IMR-90 (cell line): ENCODE measurements around the gene TRAF3. TPM values are rescaled to one million over a fixed set of nuclear protein-coding genes. Genes with fewer than 3 reads are reported as not detected.

Experiments
- ATAC-seq: fragments of 200-7000 bp; cut with Tn5 transposase; 2 replicates; pipeline ENCODE4 v1.9.1; 2020; ENCODE audit warnings: low read depth, mild to moderate bottlenecking, moderate library complexity
- BruUV-seq: library from RNA; stranded (reverse); fragments of 400-500 nt; replicated peaks from 2 replicates; lab custom pipeline; 2021; lab: Mats Ljungman, UMichigan
- CTCF ChIA-PET: fragments of 300-600 bp; formaldehyde crosslinking; extraction: SDS; loops from one replicate; lab custom pipeline; 2021; ENCODE audit warnings: antibody characterized with exemption; lab: Yijun Ruan, JAX
- POLR2A ChIA-PET: fragments of 300-600 bp; sonication (Branson Sonifier 250); formaldehyde crosslinking; loops from one replicate; lab custom pipeline; 2022; ENCODE audit warnings: antibody characterized with exemption; ENCODE audit not compliant: unreplicated experiment; lab: Charles Lee
- DNase-seq: peaks from one replicate; pipeline ENCODE4 v3.0.0; 2013
- H2AFZ ChIP-seq: replicated peaks from 2 replicates; pipeline ENCODE3; 2013; ENCODE audit warnings: low read length, mild to moderate bottlenecking; ENCODE audit not compliant: poor library complexity
- H2AK5ac ChIP-seq: 2 replicates; pipeline ENCODE4 v1.6.1; 2013; ENCODE audit warnings: low read depth, low read length, inconsistent platforms
- H2AK9ac ChIP-seq: replicated peaks from 2 replicates; pipeline ENCODE3; 2013; ENCODE audit warnings: mild to moderate bottlenecking, low read depth, low read length, moderate library complexity; ENCODE audit not compliant: poor library complexity
- H2BK120ac ChIP-seq: 2 replicates; pipeline ENCODE4 v1.6.1; 2013; ENCODE audit warnings: low read depth, low read length, inconsistent platforms
- H2BK15ac ChIP-seq: 3 replicates; pipeline ENCODE4 v1.6.1; 2013; ENCODE audit warnings: low read depth, low read length, inconsistent platforms
- H2BK20ac ChIP-seq: 2 replicates; pipeline ENCODE4 v1.6.1; 2013; ENCODE audit warnings: low read depth, mild to moderate bottlenecking, inconsistent platforms, low read length, moderate library complexity
- H2BK5ac ChIP-seq: 2 replicates; pipeline ENCODE4 v1.6.1; 2013; ENCODE audit warnings: mild to moderate bottlenecking, low read depth, low read length, inconsistent platforms; ENCODE audit not compliant: poor library complexity, severe bottlenecking
- H3K14ac ChIP-seq: replicated peaks from 2 replicates; pipeline ENCODE4 v1.6.1; 2013; ENCODE audit warnings: low read depth, low read length, inconsistent platforms
- H3K18ac ChIP-seq: 2 replicates; pipeline ENCODE4 v1.6.1; 2013; ENCODE audit warnings: low read depth, low read length, control low read depth
- H3K23ac ChIP-seq: 2 replicates; pipeline ENCODE4 v1.6.1; 2013; ENCODE audit warnings: low read depth, low read length, inconsistent platforms
- H3K27ac ChIP-seq: 2 replicates; pipeline ENCODE4 v1.5.1; 2013; ENCODE audit warnings: mild to moderate bottlenecking, control low read depth, low read length; ENCODE audit not compliant: insufficient read depth
- H3K27me3 ChIP-seq: 2 replicates; pipeline ENCODE4 v1.6.1; 2013; ENCODE audit warnings: low read length; ENCODE audit not compliant: control insufficient read depth, insufficient read depth
- H3K36me3 ChIP-seq: 2 replicates; pipeline ENCODE4 v1.6.1; 2013; ENCODE audit warnings: low read length, mixed read lengths; ENCODE audit not compliant: control insufficient read depth, insufficient read depth
- H3K4ac ChIP-seq: 2 replicates; pipeline ENCODE4 v1.6.1; 2013; ENCODE audit warnings: low read depth, low read length, inconsistent platforms
- H3K4me1 ChIP-seq: 2 replicates; pipeline ENCODE4 v1.6.1; 2013; ENCODE audit warnings: low read length, mixed read lengths; ENCODE audit not compliant: control insufficient read depth, insufficient read depth
- H3K4me2 ChIP-seq: 2 replicates; pipeline ENCODE4 v1.6.1; 2013; ENCODE audit warnings: low read depth, mild to moderate bottlenecking, control low read depth, low read length, moderate library complexity
- H3K4me3 ChIP-seq: 2 replicates; pipeline ENCODE4 v1.5.1; 2013; ENCODE audit warnings: low read depth, mild to moderate bottlenecking, control low read depth, low read length, moderate library complexity; ENCODE audit not compliant: insufficient read depth
- H3K56ac ChIP-seq: 2 replicates; pipeline ENCODE4 v1.6.1; 2013; ENCODE audit warnings: low read length, inconsistent platforms; ENCODE audit not compliant: insufficient read depth; ENCODE audit errors: extremely low read depth
- H3K79me1 ChIP-seq, 2 experiments: 2 replicates each; pipeline ENCODE4 v1.6.1; 2013; ENCODE audit warnings: low read length in 2 of 2, inconsistent platforms in 1 of 2, low read depth in 1 of 2
- H3K9ac ChIP-seq: 2 replicates; pipeline ENCODE4 v1.6.1; 2013; ENCODE audit warnings: low read depth, low read length, control low read depth
- H3K9me1 ChIP-seq: 2 replicates; pipeline ENCODE4 v1.6.1; 2013; ENCODE audit warnings: low read length, inconsistent platforms; ENCODE audit not compliant: insufficient read depth
- H3K9me3 ChIP-seq: 2 replicates; pipeline ENCODE4 v1.6.1; 2013; ENCODE audit warnings: low read length; ENCODE audit not compliant: control insufficient read depth, insufficient read depth
- H4K20me1 ChIP-seq: 2 replicates; pipeline ENCODE4 v1.6.1; 2013; ENCODE audit warnings: low read length, inconsistent platforms; ENCODE audit not compliant: insufficient read depth
- H4K5ac ChIP-seq: 2 replicates; pipeline ENCODE4 v1.6.1; 2013; ENCODE audit warnings: mild to moderate bottlenecking, low read depth, low read length, control low read depth
- H4K8ac ChIP-seq, 2 experiments: 2 replicates each; pipeline ENCODE4 v1.6.1; 2013; ENCODE audit warnings: low read depth in 2 of 2, low read length in 2 of 2, control low read depth in 1 of 2, inconsistent platforms in 1 of 2
- H4K91ac ChIP-seq: 2 replicates; pipeline ENCODE4 v1.6.1; 2013; ENCODE audit warnings: low read depth, low read length, inconsistent platforms; ENCODE audit not compliant: insufficient read depth
- CHD1 ChIP-seq: IDR thresholded peaks from 2 replicates; pipeline ENCODE4 v1.6.1; 2012; ENCODE audit warnings: low read depth, low read length, improper control_type of control experiment
- CTCF ChIP-seq: conservative IDR thresholded peaks from 2 replicates; pipeline ENCODE4 v1.5.1; 2012; ENCODE audit warnings: mild to moderate bottlenecking, low read depth, low read length, improper control_type of control experiment
- ELK1 ChIP-seq: fragments of 150-350 bp; IDR thresholded peaks from 2 replicates; pipeline ENCODE4 v1.6.1; 2016; ENCODE audit warnings: low read depth, mild to moderate bottlenecking, low read length, moderate library complexity, borderline replicate concordance
- MXI1 ChIP-seq: IDR thresholded peaks from 2 replicates; pipeline ENCODE4 v1.6.1; 2012; ENCODE audit warnings: low read depth, mild to moderate bottlenecking, low read length, moderate library complexity, borderline replicate concordance
- NFE2L2 ChIP-seq: fragments of 150-350 bp; IDR thresholded peaks from 2 replicates; pipeline ENCODE4 v1.6.1; 2016; ENCODE audit warnings: low read depth, mild to moderate bottlenecking, low read length
- RAD21 ChIP-seq: IDR thresholded peaks from 2 replicates; pipeline ENCODE4 v1.6.1; 2012; ENCODE audit warnings: low read length, improper control_type of control experiment
- RCOR1 ChIP-seq: IDR thresholded peaks from 2 replicates; pipeline ENCODE4 v1.6.1; 2012; ENCODE audit warnings: mild to moderate bottlenecking, low read length, improper control_type of control experiment; ENCODE audit not compliant: insufficient replicate concordance
- RFX5 ChIP-seq: IDR thresholded peaks from 2 replicates; pipeline ENCODE4 v1.8.0; 2012; ENCODE audit warnings: low read depth, mild to moderate bottlenecking, low read length, moderate library complexity
- WGBS, 2 experiments: methylation state at CpG; one replicate each; pipeline versions ENCODE4 v1.1.5 to v1.1.7; 2013; ENCODE audit warnings: missing lambda C conversion rate in 2 of 2; ENCODE audit not compliant: insufficient read length in 1 of 2; ENCODE audit errors: extremely low coverage in 2 of 2; 5-methylcytosine and 5-hydroxymethylcytosine counted together
- dilution Hi-C: fragments of 300-500 bp; cut with HindIII; formaldehyde crosslinking; loops from one replicate; pipeline ENCODE4 v1.14.3; 2018; ENCODE audit warnings: low sequenced_read_pairs; ENCODE audit not compliant: unreplicated experiment
- in situ Hi-C: fragments of 300-500 bp; cut with MboI; formaldehyde crosslinking; loops from 3 replicates; pipeline ENCODE4 v1.14.3; 2019; ENCODE audit warnings: low sequenced_read_pairs, inconsistent platforms, mixed read lengths
- intact Hi-C: fragments of 100-400 bp; cut with micrococcal nuclease; formaldehyde crosslinking; loops from 2 replicates; pipeline ENCODE4 v1.10.0; 2022
- polyA plus RNA-seq, 3 experiments: library from polyadenylated mRNA; depleted of rRNA; stranded (reverse); fragments of >200 nt; gene quantifications; 2 replicates each; pipeline ENCODE4 v1.2.3, GENCODE V29; 2012; ENCODE audit warnings: low replicate concordance in 1 of 3
- total RNA-seq: library from RNA; depleted of rRNA; stranded (reverse); fragments of >200 nt; gene quantifications from 2 replicates; pipeline ENCODE4 v1.2.3, GENCODE V29; 2012

Gene TRAF3
- total and polyA plus RNA-seq, 2 of the 4 experiments (the other 2 are of a cell fraction): 21.2 to 25.3 TPM

- no peak overlapping the region for H2BK5ac ChIP-seq
- WGBS, 2 experiments: 59% methylated on average over 7 of the region's 11 CpGs; no CpG with 5 or more reads in 1 of the 2 experiments
- dilution Hi-C loops: no loop called here
- no peaks in the 10 kb centered on the region for H3K27me3 ChIP-seq
- ATAC-seq (no peak), DNase-seq (no peak)
- no peak overlapping the region for H2AFZ ChIP-seq
- in situ Hi-C loops: no loop called here
- H3K18ac ChIP-seq: no peak overlapping the region
- no peak overlapping the region for H4K8ac ChIP-seq
- H3K23ac ChIP-seq: no peak overlapping the region
- peaks cover 73% of the 10 kb centered on the region for H4K20me1 ChIP-seq
- ChIA-PET CTCF (no interaction called here), POLR2A (no interaction called here)
- no peak overlapping the region for H3K4ac ChIP-seq
- no peak overlapping the region for H3K14ac ChIP-seq
- H3K36me3 ChIP-seq: 0 out of 2 replicates have a peak, but pooled peaks cover 4% of the 10 kb centered on the region
- H2BK120ac ChIP-seq: no peak overlapping the region
- no peak overlapping the region for H2AK9ac ChIP-seq
- peaks cover 21% of the 10 kb centered on the region for H3K9me1 ChIP-seq
- H3K4me1 ChIP-seq: peaks cover 23% of the 10 kb centered on the region
- H4K91ac ChIP-seq: no peak overlapping the region
- TF ChIP-seq CHD1 (no peak), RCOR1 (no peak), MXI1 (no peak), RAD21 (no peak), NFE2L2 (no peak), ELK1 (no peak), CTCF (no peak), RFX5 (no peak)
- no peak overlapping the region for H3K9ac ChIP-seq
- H3K9me3 ChIP-seq: no peaks in the 10 kb centered on the region
- intact Hi-C loops: loop anchor here (5.0 kb wide), 1 partner anchor 46 kb away; no protein-coding TSS in a partner anchor
- H3K27ac ChIP-seq: no peak overlapping the region
- no peak overlapping the region for H3K56ac ChIP-seq
- no peak overlapping the region for H4K5ac ChIP-seq
- H2BK20ac ChIP-seq: no peak overlapping the region
- H2AK5ac ChIP-seq: no peak overlapping the region
- no TSS peak for BruUV-seq
- no peak overlapping the region; the same call in 1 of the 2 replicates for H3K4me2 ChIP-seq
- H2BK15ac ChIP-seq: no peak overlapping the region
- peaks cover 57 to 82% of the 10 kb centered on the region in 2 experiments for H3K79me1 ChIP-seq
- no peak overlapping the region for H3K4me3 ChIP-seq
Measured at GRCh38 chr14:102828151-102828550, 50.9 kb downstream of the TRAF3 start.
